ENCODE measurements around the gene CACHD1.
"Not testable (repeated sequence)": the region's sequence is repeated elsewhere in the genome, so short reads cannot be mapped to it uniquely, and the experiment has no call there.

Gene CACHD1

GRCh38 chr1:64497088-64497883 lies 27.4 kb downstream of the CACHD1 start:
- DNase-seq (ENCODE audit: low read depth in 2 of 2), result no peak

GRCh38 chr1:64498325-64498724 lies 28.4 kb downstream of the CACHD1 start:
- no peak for DNase-seq (ENCODE audit: low read depth in 2 of 2)

DNA sequence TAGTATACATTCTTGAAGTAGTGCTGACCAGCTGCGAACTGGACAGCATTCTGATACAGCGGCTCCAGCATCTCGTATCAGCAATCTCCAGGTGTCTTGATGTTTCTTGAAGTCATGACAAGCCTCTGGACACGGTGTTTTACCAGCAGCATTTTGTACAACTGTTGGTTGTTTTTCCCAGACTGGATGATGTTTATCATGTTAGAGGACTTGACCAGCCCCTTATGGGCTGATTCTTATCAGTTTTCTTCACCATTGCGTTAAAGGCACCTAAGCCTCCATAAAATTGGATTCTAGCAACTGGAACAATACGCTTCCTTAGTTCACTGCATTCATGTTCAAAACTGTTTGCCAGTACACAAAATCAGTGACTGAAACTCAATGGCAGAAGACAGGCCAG lies 29.1 kb downstream of the CACHD1 start:
- no peak for DNase-seq (ENCODE audit: low read depth in 2 of 2)

GRCh38 chr1:64499966-64500365 lies 30.0 kb downstream of the CACHD1 start:
- DNase-seq (ENCODE audit: low read depth in 2 of 2), result no peak

GRCh38 chr1:64502083-64502482 lies 32.2 kb downstream of the CACHD1 start:
- no peak for DNase-seq (ENCODE audit: low read depth in 2 of 2)

GRCh38 chr1:64502931-64503330 lies 33.0 kb downstream of the CACHD1 start:
- no peak for DNase-seq (ENCODE audit: low read depth in 2 of 2)

GRCh38 chr1:64505232-64505943 lies 35.5 kb downstream of the CACHD1 start:
- peak; percentile 27 to 42 for DNase-seq (ENCODE audit: low read depth in 2 of 2)

DNA sequence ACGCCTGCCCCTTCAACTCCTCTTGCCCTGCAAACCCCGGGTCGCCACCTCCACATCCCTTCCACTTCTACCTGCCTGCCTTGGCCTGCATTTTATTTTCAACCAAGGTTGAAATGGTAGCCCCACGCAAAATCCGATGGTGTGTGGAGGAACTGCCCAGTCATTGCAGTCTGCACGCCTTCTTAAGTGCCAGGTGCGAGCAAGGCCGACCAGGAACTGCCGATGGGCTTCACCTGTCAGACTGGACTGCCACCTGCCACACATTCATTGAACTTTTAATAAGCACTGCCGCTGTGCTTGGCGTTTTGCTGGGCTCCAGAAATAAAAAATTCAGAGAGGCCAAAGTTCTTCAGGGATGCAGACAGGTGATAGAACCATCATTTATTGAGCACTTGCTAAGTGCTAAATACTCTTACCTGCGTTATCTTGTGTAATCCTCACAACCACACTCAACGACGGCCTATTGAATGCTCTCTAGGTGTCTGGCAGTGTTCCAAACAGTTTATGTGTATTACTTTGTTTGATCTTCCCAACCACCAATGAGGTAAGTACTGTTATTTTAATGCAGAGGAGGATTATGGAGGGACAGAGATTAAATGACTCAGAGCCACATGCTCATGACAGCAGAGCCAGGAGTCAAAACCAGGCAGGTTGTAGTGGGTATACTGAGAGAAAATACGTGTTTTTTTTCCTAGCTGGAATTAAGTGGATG lies 36.2 kb downstream of the CACHD1 start:
- DNase-seq (ENCODE audit: low read depth in 2 of 2), result peak in 1 of 2 donors; percentile 1

DNA sequence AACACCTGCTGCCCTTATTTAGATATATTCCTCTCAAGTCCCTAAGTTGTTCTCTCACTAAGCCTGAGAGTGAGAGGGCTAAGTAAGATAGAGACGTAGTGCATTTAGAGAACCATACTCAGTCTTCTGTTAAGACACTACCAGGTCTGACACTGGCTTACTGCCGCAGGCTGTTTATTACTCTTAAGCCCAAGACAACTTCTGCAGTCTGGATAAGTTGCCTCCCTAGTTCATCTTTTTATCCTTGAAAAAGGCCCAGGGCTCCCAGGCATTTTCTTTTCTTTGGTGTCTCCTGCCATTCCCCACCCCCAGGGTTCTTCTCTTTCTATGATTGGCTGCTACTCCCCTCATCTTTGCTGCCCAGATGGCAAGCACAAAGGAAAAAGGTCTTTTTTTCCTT lies 38.7 kb downstream of the CACHD1 start:
- no peak for DNase-seq (ENCODE audit: low read depth in 2 of 2)

- DNase-seq (ENCODE audit: low read depth in 2 of 2), result no peak
Measured at GRCh38 chr1:64511044-64511443, 41.1 kb downstream of the CACHD1 start.

DNA sequence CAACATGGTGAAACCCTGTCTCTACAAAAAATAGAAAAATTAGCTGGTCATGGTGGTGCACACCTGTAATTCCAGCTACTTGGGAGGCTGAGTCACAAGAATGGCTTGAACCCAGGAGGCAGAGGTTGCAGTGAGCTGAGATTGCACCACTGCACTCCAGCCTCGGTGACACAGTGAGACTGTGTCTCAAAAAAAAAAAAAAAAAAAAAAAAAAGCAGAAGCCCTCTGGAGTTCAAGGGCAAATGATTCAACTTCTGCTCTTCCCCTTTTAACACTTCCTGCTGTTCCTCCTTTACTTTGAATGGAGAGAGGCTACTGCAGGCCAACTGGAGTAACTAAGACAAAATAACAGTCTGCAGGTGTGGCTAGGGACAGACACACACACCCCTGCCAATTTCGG lies 42.3 kb downstream of the CACHD1 start:
- not testable (repeated sequence) for DNase-seq (ENCODE audit: low read depth in 2 of 2)

- DNase-seq (ENCODE audit: low read depth in 2 of 2), result no peak
Measured at GRCh38 chr1:64513545-64513944, 43.6 kb downstream of the CACHD1 start.

- no peak for DNase-seq (ENCODE audit: low read depth in 2 of 2)
Measured at GRCh38 chr1:64514197-64514765, 44.4 kb downstream of the CACHD1 start.

- DNase-seq (ENCODE audit: low read depth in 2 of 2), result no peak
Measured at GRCh38 chr1:64515427-64515826, 45.5 kb downstream of the CACHD1 start.

- no peak for DNase-seq (ENCODE audit: low read depth in 2 of 2)
Measured at GRCh38 chr1:64516301-64516700, 46.4 kb downstream of the CACHD1 start.

- no peak for DNase-seq (ENCODE audit: low read depth in 2 of 2)
Measured at GRCh38 chr1:64516803-64517568, 47.1 kb downstream of the CACHD1 start.

DNA sequence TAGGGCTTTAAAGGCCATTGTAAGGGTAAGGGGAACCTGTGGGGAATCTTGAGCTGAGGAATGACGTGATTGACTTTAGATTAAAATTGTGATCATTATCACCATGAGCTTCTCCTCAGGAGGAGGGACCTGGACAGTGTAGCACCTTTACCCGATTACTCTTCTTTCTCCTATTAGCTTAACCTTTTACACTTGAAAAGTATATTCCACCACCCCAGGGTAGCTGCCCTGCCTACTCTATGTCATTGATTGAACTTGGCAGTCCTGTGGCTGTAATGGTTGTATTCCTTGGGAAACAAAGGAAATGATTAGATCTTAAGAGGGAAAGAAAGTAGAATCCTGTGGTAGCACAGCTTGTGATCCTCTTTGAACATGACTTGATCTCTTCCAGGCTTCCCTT lies 47.7 kb downstream of the CACHD1 start:
- DNase-seq (ENCODE audit: low read depth in 2 of 2), result no peak

DNA sequence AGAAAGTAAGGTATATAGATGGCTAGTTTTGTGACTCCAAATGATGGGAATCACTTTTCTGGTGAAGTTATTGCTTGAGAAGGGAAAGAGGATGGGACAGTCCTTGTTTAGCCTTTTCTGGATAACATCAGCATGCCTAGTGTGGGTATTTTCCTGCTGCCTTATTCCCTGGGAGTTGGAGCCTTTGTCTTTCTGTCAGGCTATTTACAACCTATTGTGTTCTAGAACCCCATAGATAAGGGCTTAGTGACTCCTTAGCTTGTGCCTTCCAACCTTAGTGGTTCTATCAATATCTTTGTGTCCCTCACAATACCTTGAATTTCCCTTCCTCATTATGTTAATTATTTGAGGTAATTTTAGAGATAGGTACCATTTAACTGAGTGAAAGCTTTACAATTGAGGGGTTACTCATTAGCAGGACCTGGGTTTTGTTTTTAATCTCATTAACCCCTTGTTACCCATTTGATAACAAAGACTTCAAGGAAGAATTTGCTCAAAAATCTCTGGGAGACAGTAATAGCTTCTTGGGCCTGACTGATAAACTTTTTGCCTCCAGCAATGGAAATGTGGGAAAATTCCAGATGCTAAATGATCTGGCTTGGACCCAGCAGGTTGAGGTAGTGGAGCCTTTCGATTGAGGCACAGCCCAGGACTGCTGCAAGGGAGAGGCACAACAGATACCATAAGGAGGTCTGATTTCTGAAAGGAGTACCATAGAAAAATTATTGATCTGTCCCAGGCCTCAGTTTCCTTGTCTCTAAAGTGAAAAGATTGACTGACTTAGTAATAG lies 49.0 kb downstream of the CACHD1 start:
- DNase-seq (ENCODE audit: low read depth in 2 of 2), result no peak

GRCh38 chr1:64519901-64520300 lies 50.0 kb downstream of the CACHD1 start:
- DNase-seq (ENCODE audit: low read depth in 2 of 2), result no peak

DNA sequence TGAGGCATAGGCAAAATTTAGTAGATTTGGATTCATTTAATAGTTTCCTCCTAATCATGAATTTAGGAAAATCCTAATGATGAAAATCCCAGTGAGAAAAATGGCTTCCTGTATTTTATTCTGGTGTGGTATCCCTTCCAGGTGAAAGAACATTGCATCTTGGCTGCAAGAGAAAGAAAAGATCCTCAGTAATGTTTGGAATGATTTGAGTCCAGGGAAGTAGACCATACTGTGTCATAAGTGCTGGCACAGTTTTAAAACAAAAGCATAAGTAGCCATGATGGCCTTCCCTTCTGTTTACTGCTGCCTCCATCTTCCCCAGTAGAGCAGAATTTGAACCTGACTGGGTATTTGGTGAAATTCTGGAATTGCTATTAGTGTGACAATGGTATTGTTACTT lies 52.8 kb downstream of the CACHD1 start:
- DNase-seq (ENCODE audit: low read depth in 2 of 2), result no peak
